ENCODE results near the gene MAD2L1BP. TPM values are rescaled to one million over a fixed set of nuclear protein-coding genes. Genes with fewer than 3 reads are reported as not detected.

The MAD2L1BP gene
- total and polyA plus RNA-seq, 2 of the 13 experiments (the other 11 are each of a cell fraction or from before 2014, with no cell fraction given) = 54.2 to 55.5 TPM

DNA sequence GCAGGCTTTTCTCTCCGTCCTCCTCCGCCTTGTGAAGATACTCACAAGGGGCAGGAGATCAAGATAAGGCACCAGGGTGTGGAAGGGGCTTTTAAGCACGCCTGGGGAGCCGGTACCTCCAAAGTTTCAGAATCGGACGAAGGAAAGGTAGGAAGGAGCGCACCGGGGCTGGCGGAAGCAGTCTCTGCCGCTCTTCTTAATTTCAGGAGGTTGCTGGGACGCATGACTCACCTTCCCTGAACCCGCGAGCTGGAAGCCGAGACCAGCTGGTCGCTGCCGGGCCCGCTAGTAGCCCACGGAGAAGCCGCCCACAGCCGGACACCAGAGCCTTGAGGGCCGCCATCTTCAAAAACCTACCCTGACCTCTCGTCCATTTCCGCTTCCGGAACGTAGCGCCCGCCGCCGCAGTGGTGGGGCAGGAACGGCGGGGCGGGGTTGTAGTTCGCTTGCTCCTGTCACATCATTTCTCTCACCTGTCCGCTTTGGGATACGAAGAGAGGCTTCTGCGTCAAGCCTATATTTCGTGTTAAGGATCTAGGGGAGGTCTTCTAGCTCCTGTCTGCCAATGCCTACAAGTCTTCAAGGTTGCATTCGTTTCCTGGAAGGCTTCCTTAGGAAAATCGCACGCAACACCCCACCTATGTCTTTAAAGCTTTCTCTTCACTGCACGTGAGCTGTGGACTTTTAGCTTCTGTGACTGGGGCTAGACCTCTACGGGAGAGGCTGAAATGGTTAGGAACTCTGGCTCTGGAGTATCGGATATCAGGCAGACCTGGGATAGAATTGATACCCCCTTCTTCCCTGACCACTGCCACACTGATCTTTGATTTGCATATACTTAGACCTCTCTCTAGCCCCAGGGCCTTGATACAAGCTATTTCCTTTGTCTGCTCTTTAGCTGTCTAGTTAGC lies 52.1 kb downstream of the MAD2L1BP start, which contains the start of gene MRPS18A (continued):
- TF ChIP-seq BCL6 (CRISPR knock-in tag; IDR thresholded peaks at IDR 0.05) (peak; percentile 59), SIN3B (IDR thresholded peaks at IDR 0.05; ENCODE audit: low read length) (peak; percentile 74; the same call in 1 of the 2 replicates), SATB2 (CRISPR knock-in tag; IDR thresholded peaks at IDR 0.05) (no peak), ZNF143 (CRISPR knock-in tag; IDR thresholded peaks at IDR 0.05) (no peak), EZH2 (conservative IDR thresholded peaks at IDR 0.05; ENCODE audit: low read depth, low read length) (no peak), ZNF205 (CRISPR knock-in tag; IDR thresholded peaks at IDR 0.05) (peak; percentile 85), BORCS8-MEF2B (CRISPR knock-in tag; IDR thresholded peaks at IDR 0.05) (peak; percentile 65; the same call in 1 of the 2 replicates), SRY (CRISPR knock-in tag; IDR thresholded peaks at IDR 0.05) (0 out of 2 replicates have a peak, but pooled peaks have one; percentile 67), NR3C1 (CRISPR knock-in tag; IDR thresholded peaks at IDR 0.05) (no peak), BHLHE40 (IDR thresholded peaks at IDR 0.05; ENCODE audit: low read length) (peak; percentile 36; the same call in 1 of the 2 replicates), HES4 (CRISPR knock-in tag; IDR thresholded peaks at IDR 0.05; ENCODE audit: borderline replicate concordance) (no peak), ETV5 (CRISPR knock-in tag; IDR thresholded peaks at IDR 0.05; ENCODE audit: borderline replicate concordance) (peak; percentile 85), XRCC5 (optimal IDR thresholded peaks at IDR 0.05; ENCODE audit: low read length) (peak; percentile 61)
- TF ChIP-seq, protein P1, sequence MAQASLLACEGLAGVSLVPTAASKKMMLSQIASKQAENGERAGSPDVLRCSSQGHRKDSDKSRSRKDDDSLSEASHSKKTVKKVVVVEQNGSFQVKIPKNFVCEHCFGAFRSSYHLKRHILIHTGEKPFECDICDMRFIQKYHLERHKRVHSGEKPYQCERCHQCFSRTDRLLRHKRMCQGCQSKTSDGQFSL (CRISPR knock-in tag; IDR thresholded peaks at IDR 0.05) = 0 out of 2 replicates have a peak, but pooled peaks have one; percentile 41
- TF ChIP-seq, protein P2, sequence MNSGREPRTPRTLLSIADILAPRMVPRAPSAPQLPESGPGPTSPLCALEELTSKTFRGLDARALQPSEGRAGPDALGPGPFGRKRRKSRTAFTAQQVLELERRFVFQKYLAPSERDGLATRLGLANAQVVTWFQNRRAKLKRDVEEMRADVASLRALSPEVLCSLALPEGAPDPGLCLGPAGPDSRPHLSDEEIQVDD (CRISPR knock-in tag; IDR thresholded peaks at IDR 0.05; ENCODE audit: borderline replicate concordance) = no peak
- TF ChIP-seq, protein P3, sequence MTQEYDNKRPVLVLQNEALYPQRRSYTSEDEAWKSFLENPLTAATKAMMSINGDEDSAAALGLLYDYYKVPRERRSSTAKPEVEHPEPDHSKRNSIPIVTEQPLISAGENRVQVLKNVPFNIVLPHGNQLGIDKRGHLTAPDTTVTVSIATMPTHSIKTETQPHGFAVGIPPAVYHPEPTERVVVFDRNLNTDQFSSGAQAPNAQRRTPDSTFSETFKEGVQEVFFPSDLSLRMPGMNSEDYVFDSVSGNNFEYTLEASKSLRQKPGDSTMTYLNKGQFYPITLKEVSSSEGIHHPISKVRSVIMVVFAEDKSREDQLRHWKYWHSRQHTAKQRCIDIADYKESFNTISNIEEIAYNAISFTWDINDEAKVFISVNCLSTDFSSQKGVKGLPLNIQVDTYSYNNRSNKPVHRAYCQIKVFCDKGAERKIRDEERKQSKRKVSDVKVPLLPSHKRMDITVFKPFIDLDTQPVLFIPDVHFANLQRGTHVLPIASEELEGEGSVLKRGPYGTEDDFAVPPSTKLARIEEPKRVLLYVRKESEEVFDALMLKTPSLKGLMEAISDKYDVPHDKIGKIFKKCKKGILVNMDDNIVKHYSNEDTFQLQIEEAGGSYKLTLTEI (CRISPR knock-in tag; conservative IDR thresholded peaks at IDR 0.05) = no peak
- TF ChIP-seq, protein P4, sequence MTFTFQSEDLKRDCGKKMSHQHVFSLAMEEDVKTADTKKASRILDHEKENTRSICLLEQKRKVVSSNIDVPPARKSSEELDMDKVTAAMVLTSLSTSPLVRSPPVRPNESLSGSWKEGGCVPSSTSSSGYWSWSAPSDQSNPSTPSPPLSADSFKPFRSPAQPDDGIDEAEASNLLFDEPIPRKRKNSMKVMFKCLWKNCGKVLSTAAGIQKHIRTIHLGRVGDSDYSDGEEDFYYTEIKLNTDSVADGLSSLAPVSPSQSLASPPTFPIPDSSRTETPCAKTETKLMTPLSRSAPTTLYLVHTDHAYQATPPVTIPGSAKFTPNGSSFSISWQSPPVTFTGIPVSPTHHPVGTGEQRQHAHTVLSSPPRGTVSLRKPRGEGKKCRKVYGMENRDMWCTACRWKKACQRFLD (CRISPR knock-in tag; IDR thresholded peaks at IDR 0.05; ENCODE audit: borderline replicate concordance) = peak; percentile 78; the same call in 1 of the 2 replicates
- TF ChIP-seq, protein P5, sequence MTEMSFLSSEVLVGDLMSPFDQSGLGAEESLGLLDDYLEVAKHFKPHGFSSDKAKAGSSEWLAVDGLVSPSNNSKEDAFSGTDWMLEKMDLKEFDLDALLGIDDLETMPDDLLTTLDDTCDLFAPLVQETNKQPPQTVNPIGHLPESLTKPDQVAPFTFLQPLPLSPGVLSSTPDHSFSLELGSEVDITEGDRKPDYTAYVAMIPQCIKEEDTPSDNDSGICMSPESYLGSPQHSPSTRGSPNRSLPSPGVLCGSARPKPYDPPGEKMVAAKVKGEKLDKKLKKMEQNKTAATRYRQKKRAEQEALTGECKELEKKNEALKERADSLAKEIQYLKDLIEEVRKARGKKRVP (CRISPR knock-in tag; IDR thresholded peaks at IDR 0.05) = no peak
- TF ChIP-seq, protein P6, sequence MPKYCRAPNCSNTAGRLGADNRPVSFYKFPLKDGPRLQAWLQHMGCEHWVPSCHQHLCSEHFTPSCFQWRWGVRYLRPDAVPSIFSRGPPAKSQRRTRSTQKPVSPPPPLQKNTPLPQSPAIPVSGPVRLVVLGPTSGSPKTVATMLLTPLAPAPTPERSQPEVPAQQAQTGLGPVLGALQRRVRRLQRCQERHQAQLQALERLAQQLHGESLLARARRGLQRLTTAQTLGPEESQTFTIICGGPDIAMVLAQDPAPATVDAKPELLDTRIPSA (CRISPR knock-in tag; IDR thresholded peaks at IDR 0.05; ENCODE audit: borderline replicate concordance) = 0 out of 2 replicates have a peak, but pooled peaks have one; percentile 61
- TF ChIP-seq, protein P7, sequence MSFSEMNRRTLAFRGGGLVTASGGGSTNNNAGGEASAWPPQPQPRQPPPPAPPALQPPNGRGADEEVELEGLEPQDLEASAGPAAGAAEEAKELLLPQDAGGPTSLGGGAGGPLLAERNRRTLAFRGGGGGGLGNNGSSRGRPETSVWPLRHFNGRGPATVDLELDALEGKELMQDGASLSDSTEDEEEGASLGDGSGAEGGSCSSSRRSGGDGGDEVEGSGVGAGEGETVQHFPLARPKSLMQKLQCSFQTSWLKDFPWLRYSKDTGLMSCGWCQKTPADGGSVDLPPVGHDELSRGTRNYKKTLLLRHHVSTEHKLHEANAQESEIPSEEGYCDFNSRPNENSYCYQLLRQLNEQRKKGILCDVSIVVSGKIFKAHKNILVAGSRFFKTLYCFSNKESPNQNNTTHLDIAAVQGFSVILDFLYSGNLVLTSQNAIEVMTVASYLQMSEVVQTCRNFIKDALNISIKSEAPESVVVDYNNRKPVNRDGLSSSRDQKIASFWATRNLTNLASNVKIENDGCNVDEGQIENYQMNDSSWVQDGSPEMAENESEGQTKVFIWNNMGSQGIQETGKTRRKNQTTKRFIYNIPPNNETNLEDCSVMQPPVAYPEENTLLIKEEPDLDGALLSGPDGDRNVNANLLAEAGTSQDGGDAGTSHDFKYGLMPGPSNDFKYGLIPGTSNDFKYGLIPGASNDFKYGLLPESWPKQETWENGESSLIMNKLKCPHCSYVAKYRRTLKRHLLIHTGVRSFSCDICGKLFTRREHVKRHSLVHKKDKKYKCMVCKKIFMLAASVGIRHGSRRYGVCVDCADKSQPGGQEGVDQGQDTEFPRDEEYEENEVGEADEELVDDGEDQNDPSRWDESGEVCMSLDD (CRISPR knock-in tag; IDR thresholded peaks at IDR 0.05; ENCODE audit: borderline replicate concordance) = no peak
